ENCODE results near the gene FBXO9.

The FBXO9 gene

DNA sequence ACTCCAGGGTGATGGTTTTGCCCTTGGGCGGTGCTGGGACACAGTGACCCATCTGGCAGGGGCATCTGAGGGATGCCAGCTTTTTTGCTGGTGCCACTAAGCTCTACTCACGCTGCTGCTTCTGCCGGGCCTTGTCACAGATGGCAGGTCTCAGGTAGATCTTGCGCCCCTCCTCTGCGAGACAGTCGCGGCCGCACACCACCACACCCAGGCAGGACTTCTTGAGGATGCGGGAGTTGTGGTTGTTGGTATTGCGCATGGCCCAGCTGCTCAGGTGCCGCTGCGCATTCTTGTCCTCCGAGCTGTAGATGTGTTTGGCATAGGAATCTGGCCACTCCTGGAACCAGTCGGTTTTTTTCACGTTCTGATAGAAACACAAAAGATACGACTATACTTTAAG lies 68.8 kb downstream of the FBXO9 start:
- DNase-seq (ENCODE audit: low read depth in 1 of 2, low spot score in 1 of 2): no peak

DNA sequence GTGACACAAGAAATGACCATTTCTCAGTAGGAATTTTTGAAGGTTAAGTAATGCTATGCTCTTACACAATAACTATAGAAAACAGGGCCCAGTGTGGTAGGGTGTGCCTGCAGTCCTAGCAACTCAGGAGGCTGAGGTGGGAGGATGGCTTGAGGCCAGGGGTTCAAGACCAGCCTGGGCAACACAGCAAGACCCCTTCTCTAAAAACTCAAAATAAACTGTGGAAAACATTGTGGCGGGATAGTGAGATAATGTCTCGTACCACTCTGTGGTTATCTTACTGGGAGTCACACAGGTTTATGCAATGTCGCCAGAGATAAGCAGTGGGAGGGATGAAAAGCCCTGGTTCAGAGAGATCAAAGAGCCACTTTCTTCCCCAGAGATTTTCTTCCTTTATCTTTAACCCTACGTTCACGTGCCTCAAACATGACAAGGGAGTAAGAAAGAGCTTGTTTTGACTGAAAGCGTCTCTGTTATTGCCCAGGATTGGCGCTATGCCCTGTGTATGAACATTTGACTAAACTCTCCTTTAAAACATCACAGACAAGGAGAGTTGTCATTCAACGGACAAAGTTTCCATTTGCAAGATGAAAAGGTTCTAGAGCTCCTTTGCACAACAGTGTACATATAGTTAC lies 69.5 kb downstream of the FBXO9 start:
- DNase-seq (ENCODE audit: low read depth in 1 of 2, low spot score in 1 of 2): no peak

DNA sequence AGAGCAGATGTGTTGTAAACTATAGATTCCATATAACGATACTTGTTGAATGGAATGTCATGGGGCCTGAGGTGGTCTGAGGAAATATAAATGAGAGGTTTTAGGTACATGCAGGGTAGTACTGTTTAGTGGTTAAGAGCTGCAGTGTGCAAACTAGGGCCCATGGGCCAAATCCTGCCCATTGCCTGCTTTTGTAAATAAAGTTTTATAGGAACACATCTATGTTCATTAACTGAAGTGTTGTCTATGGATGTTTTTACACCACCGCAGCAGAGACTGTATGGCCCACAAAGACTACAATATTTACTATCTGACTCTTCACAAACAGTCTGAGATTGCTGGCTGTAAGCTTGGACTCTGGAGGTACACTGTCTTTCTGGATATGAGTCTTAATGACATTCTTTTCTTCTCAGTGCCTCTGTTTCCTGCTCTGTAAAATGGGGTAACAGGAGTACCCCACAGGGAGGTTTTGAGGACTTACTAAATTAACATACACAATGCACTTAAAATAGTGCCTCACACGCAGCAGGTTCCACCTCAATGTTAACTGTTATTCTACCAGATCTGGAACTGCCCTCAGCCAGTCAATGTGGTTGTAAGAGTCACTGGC lies 70.9 kb downstream of the FBXO9 start:
- DNase-seq (ENCODE audit: low read depth in 1 of 2, low spot score in 1 of 2): no peak

DNA sequence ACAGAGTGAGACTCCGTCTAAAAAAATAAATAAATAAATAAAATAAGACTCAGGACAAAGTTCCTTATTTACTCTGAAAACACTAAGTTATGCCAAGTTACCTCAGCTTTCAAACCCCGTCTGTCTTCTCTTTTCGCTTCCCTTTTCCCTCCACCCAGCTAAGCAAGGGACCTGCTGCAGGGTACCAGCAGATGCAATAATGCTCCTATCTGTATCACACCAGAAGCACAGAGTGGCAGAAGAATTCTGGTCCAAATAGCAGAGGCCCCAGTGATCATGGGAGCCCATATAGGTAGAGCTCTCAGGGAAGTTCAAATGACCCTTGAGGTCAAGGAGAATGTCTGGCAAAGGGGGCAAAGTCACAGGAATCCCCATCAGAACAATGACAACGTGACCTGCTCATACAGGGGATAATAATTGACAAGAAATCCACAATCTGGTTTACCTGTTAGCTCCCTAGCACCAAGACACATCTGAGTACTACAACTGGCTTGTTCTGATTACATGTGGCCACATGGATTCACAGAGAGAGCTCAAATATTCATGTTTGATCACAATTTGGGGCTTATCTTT lies 74.7 kb downstream of the FBXO9 start:
- no peak for DNase-seq (ENCODE audit: low read depth in 1 of 2, low spot score in 1 of 2)

DNA sequence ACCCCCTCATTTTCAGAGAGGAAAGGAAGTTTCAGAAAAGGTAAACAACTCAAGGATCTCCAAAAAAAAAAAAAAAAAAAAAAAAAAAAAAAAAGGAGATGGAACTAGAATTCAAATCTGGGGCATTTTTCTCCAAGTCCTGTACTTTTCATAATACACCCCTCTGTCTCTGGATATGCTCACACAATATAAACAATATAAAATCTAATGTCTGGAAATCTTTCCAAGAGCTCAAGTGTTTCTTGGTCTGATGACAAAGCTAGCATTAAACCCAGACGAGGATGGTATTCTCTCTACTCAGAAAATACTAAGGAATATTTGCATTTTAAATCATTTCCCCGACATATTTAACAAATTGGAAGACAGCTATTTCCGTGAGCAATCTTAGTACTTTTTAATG lies 77.6 kb downstream of the FBXO9 start:
- DNase-seq (ENCODE audit: low read depth in 1 of 2, low spot score in 1 of 2): no peak

DNA sequence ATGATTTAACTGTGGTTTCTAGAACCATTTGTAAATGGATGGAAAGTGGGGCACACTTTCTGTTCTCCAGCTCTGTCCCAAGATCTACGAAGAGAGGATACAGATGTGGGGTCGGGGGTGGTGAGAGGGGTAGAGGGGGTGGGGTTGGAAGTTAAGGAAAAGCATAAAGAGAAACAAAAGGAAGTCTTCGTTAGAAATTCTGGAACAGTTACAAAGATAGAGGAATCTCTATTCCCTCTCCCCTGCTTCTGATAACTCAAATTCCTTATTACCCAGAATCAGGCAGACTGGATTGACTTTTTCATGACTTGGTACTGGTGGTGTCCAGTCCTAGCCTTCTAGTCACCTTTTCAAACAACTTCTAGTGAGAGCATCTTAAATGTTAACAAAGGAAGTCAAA lies 78.5 kb downstream of the FBXO9 start:
- no peak for DNase-seq (ENCODE audit: low read depth in 1 of 2, low spot score in 1 of 2)

DNA sequence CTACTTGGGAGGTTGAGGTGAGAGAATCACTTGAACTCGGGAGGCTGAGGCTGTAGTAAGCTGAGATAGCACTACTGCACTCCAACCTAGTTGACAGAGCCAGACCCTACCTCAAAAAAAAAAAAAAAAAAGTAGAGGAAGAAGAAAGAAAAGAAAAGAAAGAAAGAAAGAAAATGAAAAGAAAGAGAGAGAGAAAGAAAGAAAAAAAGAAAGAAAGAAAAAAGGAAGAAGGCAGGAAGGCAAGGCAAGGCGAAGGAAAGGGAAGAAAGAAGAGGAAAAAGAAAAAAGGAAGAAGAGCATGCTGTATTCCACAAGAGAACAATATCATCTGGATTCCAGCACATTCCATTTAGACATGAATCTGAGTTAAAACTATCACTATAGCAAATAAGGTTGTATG lies 79.6 kb downstream of the FBXO9 start:
- no peak for DNase-seq (ENCODE audit: low read depth in 1 of 2, low spot score in 1 of 2)

DNA sequence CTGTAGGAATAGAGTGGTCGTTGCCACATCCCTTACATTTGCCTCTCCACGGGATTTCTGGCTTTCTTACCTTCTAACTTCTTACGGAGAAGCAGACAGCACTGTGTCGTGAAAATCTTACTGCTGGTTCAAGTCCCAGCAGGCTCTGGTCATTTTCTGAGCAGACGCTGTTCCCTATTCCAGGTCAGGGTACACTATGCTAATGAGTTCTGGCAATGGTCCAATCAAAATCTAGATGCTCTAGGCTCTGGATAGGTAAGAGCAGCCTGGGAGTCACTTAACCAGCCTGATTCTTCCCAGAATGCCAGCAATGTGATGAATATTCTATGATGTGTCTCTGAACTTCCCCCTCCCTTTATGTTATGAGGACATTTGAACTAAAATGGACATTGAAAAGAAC lies 83.5 kb downstream of the FBXO9 start, which contains the start of gene GCM1:
TSS of gene GCM1 (minus strand) at position 158 of the 400 bp plus-strand sequence. CDS start 3,209 bp downstream, outside the sequence.
- no peak for DNase-seq (ENCODE audit: low read depth in 1 of 2, low spot score in 1 of 2)

Measured in activated T-helper 1 cell treated with anti-CD3 and anti-CD28 coated beads, Interleukin-2, amount 50 U/mL, for 16 hours (primary cell).